ENCODE results near the gene VAMP7. TPM values are rescaled to one million over a fixed set of nuclear protein-coding genes. Genes with fewer than 3 reads are reported as not detected.
"Not testable (repeated sequence)": the region's sequence is repeated elsewhere in the genome, so short reads cannot be mapped to it uniquely, and the experiment has no call there.

Gene VAMP7
- total RNA-seq, 3 donors from 2014 or later: 23.9 to 32.9 (median 32.6) TPM

DNA sequence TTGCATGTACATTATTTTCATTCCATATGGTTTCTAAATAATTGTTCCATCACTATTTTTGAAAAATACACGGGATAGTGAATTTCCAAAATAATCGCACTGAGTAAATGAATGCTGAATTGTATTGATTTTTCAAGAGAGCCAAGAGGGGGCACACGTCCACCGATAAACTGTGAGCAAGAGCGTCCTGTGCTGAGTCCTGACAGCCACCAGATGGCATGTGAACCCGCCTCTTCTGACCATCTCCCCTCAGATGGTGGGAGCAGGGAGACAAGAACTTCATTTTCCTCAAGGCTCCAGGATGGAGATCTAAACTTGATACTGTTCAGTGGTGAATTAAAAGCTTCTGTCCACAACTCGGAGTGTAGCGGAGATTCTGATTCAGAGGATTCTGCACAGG is 85.7 kb downstream of the VAMP7 start:
- Histone ChIP-seq H3K36me3 (ENCODE audit: low read depth) (no peaks in the 10 kb centered on the region), H3K9me3 (peaks cover 3% of the 10 kb centered on the region), H3K4me1 (ENCODE audit: low read depth) (no peaks in the 10 kb centered on the region), H3K4me3 (no peak overlapping the region)
- intact Hi-C loops (cut with DNase I, micrococcal nuclease): no loop called here
- TF ChIP-seq, protein P1, sequence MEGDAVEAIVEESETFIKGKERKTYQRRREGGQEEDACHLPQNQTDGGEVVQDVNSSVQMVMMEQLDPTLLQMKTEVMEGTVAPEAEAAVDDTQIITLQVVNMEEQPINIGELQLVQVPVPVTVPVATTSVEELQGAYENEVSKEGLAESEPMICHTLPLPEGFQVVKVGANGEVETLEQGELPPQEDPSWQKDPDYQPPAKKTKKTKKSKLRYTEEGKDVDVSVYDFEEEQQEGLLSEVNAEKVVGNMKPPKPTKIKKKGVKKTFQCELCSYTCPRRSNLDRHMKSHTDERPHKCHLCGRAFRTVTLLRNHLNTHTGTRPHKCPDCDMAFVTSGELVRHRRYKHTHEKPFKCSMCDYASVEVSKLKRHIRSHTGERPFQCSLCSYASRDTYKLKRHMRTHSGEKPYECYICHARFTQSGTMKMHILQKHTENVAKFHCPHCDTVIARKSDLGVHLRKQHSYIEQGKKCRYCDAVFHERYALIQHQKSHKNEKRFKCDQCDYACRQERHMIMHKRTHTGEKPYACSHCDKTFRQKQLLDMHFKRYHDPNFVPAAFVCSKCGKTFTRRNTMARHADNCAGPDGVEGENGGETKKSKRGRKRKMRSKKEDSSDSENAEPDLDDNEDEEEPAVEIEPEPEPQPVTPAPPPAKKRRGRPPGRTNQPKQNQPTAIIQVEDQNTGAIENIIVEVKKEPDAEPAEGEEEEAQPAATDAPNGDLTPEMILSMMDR (IDR thresholded peaks at IDR 0.05): no peak
- peak; percentile 51 for ATAC-seq
- no peak for DNase-seq

DNA sequence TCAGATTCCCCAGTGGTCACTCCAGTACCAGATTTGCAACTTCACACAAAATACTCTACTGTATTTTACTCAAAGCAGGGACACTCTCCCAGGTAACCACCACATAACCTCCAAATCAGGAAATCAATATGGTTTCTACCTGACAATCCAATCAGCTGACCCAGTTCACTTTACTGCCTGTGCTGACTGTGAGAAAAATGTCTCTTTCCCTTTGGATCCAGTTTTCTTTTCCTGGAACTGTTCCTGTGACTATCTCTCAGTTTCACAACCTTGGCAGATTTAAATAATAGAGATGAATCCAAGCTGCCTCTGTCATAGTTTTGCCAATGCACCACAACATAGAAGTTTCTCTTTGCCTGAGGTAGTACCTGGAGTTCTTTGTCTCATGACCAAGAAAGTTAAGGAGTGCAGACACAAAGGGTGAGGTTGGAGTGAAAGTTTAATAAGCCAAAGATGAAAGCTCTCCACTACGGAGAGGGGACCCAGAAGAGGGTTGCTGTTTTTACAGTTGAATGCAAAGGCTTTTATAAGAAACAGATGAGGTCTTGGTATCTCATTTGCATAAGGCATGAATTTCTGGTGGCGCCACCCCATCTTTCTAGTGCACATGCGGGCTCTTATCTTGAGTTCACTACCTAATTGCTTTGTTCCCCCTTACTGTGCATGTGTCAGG is 86.6 kb downstream of the VAMP7 start:
- Histone ChIP-seq H3K4me1 (ENCODE audit: low read depth) (no peaks in the 10 kb centered on the region), H3K4me3 (no peak overlapping the region), H3K9me3 (peaks cover 3% of the 10 kb centered on the region), H3K36me3 (ENCODE audit: low read depth) (no peaks in the 10 kb centered on the region)
- DNase-seq (no peak), ATAC-seq (no peak)
- intact Hi-C loops (cut with DNase I, micrococcal nuclease): no loop called here
- TF ChIP-seq, protein P1 (IDR thresholded peaks at IDR 0.05): no peak

DNA sequence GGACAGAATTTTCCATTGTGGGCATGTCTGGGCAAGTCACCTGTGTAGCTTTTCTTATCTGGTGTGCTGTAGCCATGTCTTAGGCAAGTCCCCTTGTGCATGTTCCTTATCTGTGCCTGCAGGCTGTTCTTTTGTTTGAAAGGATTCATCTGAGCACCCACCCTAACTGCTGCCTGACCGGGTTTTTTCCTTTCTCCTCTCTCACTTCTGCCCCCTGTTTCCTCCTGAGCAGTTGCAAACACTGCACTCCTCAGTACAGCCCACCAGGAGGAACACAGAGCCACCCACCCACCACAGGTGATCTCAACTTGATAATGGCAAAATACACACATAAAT is 87.1 kb downstream of the VAMP7 start:
- TF ChIP-seq, protein P1 (IDR thresholded peaks at IDR 0.05): no peak
- Histone ChIP-seq H3K4me3 (no peak overlapping the region), H3K4me1 (ENCODE audit: low read depth) (no peaks in the 10 kb centered on the region), H3K9me3 (peaks cover 3% of the 10 kb centered on the region), H3K36me3 (ENCODE audit: low read depth) (no peaks in the 10 kb centered on the region)
- intact Hi-C loops (cut with DNase I, micrococcal nuclease): no loop called here
- no peak for ATAC-seq
- no peak for DNase-seq

DNA sequence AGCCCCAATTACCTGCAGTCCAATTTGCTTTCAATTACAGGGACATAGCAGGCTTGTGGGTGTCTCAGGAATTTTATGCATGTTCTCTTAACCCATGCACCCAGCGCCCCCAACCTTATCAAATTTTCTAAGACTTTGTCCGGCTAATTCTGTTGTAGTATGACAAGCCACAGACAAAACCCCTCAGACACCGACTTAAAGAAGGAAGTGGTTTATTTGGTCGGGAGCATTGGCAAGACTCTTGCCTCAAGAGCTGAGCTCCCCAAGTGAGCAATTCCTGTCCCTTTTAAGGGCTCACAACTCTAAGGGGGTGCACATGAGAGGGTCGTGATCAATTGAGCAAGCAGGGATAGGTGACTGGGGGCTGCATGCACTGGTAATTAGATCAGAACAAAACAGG is 87.6 kb downstream of the VAMP7 start:
- Histone ChIP-seq H3K36me3 (ENCODE audit: low read depth) (no peaks in the 10 kb centered on the region), H3K9me3 (peaks cover 3% of the 10 kb centered on the region)

DNA sequence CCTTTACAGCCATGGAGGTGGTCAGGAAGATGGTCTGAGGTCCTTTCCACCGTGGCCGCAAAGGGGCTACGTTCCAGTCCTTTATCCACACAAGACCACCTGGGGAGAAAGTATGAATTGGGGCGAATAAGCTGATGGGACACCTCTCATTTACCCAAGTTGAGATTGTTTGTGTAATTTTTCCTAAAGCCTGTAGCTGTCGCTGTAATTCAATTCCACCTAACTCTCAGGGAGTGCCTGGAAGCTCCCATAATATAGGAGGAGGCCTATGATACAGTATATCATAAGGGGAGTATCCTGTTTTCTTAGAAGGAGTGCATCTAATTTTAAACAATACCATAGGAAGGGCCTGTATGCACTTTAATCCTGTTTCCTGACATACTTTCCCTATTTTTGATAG is 90.5 kb downstream of the VAMP7 start:
- H3K9me3 ChIP-seq; ATAC-seq; DNase-seq; intact Hi-C loops (cut with DNase I, micrococcal nuclease); H3K36me3 ChIP-seq (ENCODE audit: low read depth); H3K4me1 ChIP-seq (ENCODE audit: low read depth); H3K4me3 ChIP-seq: not testable (repeated sequence)

More for the DNA sequence above, 87.6 kb downstream of the VAMP7 start:
- no peaks in the 10 kb centered on the region for H3K4me1 ChIP-seq (ENCODE audit: low read depth)
- ATAC-seq: no peak
- TF ChIP-seq, protein P1 (IDR thresholded peaks at IDR 0.05): no peak
- intact Hi-C loops (cut with DNase I, micrococcal nuclease): no loop called here
- DNase-seq: no peak
- H3K4me3 ChIP-seq: no peak overlapping the region

DNA sequence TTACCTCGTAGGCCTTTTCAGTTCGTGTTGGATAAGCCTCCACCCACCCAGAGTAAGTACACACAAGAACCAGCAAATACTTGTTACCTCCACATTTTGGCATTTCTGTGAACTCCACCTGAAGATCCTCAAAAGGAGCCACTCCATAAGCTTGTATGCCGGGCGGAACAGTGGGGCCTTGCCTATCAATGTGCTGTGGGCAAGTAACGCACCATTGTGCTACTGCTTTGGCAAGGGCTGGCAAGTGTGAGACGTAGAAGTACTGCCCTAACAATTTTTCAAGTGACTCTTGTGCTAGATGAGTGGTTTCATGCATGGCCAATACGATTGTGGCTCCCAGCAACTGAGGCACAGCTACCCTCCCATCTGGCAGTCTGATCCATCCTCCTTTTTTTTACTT is 91.1 kb downstream of the VAMP7 start:
- intact Hi-C loops (cut with DNase I, micrococcal nuclease); H3K4me1 ChIP-seq (ENCODE audit: low read depth); H3K36me3 ChIP-seq (ENCODE audit: low read depth); H3K9me3 ChIP-seq; H3K4me3 ChIP-seq; DNase-seq; ATAC-seq: not testable (repeated sequence)

DNA sequence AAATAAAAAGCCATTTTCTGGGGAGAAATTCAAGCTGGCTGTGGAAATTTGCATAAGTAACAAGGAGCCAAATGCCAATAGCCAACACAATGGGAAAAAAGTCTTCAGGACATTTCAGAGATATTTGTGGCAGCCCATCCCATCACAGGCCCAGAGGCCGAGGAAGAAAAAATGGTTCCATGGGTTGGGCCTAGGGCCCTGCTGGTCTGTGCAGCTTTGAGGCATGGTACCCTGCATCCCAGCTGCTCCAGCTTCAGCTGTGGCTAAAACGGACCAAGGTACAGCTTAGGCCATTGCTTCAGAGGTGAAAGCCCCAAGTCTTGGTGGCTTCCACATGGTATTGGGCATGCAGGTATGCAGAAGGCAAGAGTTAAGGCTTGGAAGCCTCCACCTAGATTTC is 102.2 kb downstream of the VAMP7 start:
- no peak for ATAC-seq
- Histone ChIP-seq H3K4me1 (ENCODE audit: low read depth) (no peaks in the 10 kb centered on the region), H3K9me3 (peaks cover 12% of the 10 kb centered on the region), H3K4me3 (no peak overlapping the region), H3K36me3 (ENCODE audit: low read depth) (no peaks in the 10 kb centered on the region)
- TF ChIP-seq, protein P1 (IDR thresholded peaks at IDR 0.05): no peak
- no peak for DNase-seq
- intact Hi-C loops (cut with DNase I, micrococcal nuclease): no loop called here

Measured in mucosa of descending colon (tissue), 3 donors.